Left forelimb (tissue), 1 donor: ENCODE measurements around the gene PLSCR2.
"Not testable (repeated sequence)": the region's sequence is repeated elsewhere in the genome, so short reads cannot be mapped to it uniquely, and the experiment has no call there.

ENCODE experiments used
- DNase-seq: peaks from one replicate; pipeline ENCODE4 v3.0.0-alpha.2; 2018; ENCODE audit warnings: low spot score

PLSCR2 gene

GRCh38 chr3:146485297-146485696 lies 15.9 kb upstream of the PLSCR2 start:
- DNase-seq, result no peak

DNA sequence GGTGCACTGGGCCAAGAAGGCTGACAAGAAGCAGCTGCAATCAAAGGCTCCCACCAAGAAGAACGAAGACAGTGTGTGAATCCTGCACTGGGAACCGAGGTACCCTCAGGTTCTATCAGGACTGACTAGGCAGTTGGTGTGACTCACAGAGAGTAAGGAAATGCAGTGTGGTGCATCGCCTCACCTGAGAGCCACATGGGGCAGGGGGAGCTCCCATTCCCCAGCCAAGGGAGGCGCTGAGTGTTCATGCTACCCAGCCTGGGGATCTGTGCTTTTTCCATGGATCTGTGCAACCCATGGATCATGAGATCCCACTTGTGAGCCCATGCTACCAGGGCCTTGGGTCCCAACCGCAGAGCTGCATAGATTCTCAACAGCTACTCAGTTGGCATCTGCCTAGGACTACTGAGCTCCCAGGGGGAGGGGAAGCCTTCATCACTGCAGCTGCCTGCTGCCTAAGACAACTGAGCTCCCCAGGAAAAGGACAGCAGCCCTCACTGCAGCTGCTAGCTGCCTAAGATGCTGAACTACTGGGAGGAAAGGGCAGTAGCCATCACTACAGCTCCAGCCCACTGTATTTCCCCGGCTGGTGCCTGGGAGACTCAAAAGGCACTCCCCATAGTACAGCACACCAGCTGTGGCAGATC lies 6.9 kb upstream of the PLSCR2 start:
- no peak for DNase-seq

GRCh38 chr3:146474976-146475375 lies 5.6 kb upstream of the PLSCR2 start:
- not testable (repeated sequence) for DNase-seq

GRCh38 chr3:146473726-146474125 lies 4.4 kb upstream of the PLSCR2 start:
- no peak for DNase-seq

DNA sequence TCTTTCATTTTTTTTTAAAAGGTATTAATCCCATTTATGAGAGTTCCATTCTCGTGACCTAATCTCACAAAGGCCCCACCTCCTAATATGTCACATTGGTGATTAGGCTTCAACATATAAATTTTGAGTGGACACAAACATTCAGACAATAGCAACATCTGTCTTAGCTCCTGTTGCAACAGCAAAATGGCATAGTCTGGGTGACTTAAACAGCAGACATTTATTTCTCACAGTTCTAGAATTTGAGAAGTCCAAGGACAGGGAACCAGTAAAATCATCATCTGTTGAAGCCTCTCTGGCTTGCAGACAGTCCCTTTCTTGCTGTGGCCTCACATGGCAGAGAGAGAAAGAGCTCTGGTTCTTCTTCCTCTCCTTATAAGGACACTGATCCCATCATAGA lies 3.2 kb upstream of the PLSCR2 start:
- DNase-seq, result no peak

- no peak for DNase-seq
Observed at GRCh38 chr3:146471012-146471411, 1.7 kb upstream of the PLSCR2 start.

DNA sequence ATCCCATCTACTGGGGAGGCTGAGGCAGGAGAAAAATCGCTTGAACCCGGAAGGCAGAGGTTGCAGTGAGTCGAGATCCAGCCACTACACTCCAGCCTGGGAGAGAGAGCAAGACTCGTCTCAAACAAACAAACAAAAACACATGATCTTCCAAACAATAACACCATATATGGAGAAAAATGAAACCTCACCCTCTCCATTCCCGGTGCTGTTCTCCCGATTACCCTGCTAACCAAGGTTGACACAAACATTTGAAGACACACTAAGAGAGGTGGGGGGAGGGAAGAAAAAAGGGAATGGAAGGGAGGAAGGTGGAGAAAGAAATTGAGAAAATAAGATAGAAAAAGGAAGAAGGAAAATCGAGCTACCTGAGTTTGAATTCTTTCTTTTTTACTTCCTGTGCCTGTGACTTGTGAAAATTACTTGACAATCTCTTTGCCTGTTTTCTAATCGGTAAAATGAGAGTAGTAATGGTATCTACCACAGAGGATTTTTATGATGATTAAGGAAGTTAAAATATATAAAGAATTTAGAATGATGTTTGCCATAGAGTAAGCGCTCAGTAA lies 1.1 kb upstream of the PLSCR2 start:
- no peak for DNase-seq

DNA sequence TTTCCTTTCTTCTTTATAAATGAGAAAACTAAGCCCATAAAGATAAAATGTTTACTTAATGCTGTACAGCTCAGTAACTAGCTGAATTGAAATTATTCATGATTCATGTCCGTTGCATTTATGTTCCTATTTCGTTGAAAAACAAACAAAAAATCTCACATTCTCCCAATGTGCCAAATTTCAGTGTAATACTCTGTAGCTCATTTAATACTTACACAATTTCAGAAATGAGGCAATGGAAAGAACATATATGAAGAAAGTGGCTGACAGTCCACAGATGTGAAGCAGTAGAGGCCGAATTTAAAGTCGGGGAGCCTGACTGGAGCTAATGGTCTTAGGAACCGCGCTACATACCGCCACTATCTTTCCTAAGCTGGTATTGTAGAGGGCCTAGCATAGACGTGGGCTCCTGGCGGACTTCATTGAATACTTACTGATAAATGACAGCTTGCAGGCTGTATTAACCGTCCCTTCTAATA lies 651 bp downstream of the PLSCR2 start:
- DNase-seq, result no peak

DNA sequence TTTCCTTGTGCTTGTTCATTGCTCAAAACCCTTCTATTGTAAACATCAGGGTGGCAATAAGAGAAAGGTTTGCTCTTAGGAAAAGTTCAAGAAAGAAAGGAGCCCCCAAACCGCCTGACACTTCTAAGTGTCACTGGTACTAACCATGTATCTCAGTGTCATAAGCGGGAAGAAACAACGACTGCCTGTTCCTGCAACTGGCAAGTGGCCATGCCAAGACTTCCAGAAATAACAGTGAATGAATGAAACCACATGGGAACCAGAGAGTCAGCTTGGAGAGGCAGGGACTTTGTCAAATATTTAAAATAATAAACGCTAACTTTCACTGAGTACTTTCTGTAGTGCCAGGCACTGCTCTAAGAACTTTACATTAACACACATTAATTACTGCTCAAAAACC lies 1.1 kb downstream of the PLSCR2 start:
- no peak for DNase-seq

DNA sequence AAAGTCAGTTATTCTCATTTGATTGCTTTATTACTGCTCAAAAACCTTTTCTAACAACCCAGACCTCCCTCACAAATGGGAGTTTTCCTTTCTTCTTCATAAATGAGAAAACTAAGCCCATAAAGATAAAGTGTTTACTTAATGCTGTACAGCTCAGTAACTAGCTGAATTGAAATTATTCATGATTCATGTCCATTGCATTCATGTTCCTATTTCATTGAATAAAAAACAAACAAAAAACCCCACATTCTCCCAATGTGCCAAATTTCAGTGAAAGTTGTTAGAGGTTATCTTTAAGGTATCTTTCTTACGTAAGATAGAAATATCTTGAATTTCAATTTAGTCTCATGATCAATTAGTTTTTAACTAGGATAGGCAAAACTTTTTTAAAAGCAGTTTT lies 2.8 kb downstream of the PLSCR2 start:
- DNase-seq, result no peak

DNA sequence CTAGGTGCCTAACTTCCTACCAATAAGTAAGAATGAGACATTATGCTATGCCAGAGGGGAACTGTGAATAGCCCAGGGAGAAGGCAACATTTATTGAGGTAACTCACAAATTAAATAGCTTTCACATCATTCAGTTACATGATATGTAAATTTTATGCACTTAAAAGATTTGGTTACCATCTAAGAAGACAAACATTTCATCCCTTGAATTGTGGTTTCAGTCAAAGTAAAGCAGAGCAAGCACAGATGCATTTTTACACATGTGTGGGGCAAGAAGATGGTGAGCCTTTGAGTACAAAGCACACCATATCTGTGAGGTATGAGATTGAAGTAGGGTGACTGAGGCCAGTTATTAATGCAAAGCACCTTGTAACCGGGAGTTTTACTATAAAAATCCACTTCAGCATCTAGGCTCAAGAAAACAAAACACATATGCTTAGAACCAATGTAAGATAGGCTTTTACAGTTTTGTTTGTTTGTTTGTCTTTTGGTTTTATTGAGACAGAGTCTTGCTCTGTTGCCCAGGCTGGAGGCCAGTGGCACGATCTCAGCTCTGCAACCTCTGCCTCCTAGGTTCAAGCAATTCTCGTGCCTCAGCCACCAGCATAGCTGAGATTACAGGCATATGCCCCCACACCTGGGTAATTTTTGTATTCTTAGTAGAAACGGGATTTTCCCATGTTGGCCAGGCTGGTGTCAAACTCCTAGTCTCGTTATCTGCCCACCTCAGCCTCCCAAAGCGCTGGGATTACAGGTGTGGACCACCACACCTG lies 3.5 kb downstream of the PLSCR2 start:
- DNase-seq, result no peak

- no peak for DNase-seq
Observed at GRCh38 chr3:146464783-146465182, 4.6 kb downstream of the PLSCR2 start.

GRCh38 chr3:146464005-146464595 lies 5.3 kb downstream of the PLSCR2 start:
- no peak for DNase-seq

DNA sequence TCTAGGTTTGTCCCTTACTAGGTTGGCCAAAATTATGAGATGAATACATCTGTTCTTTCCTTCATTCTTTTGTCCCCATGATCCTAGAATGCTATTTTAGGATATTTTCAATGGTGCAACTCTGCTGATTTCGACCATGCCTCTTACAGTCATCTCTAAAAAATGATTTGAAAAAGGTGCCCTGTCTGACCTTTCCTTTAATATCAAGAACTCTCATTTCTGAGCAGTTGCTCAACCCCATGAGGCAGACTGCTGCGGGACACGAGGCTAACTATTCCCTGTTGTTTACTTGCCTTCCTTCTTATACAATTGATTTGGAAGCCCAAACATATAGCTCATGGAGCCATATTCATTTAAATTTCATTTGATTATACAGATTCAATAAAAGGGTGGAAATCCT lies 14.6 kb downstream of the PLSCR2 start:
- no peak for DNase-seq

- DNase-seq, result no peak
Observed at GRCh38 chr3:146449613-146450012, 19.7 kb downstream of the PLSCR2 start.

DNA sequence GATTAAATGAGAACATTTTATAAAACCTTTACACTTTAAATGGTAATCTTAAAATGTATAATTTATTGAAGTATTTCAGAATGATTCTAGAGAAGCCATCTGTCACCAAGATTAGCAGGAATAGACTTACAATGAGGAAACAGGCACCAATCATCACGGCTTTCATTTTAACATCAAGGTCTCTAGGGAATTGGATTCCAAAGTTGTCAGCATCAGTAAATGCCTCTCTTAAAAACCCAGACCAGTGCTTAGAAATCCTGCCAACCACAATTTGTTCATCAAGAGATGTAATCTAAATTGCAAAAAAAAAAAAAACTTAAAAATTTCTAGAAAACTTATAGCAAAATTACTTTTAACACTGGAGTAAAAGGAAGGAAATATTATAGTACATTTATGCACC lies 20.3 kb downstream of the PLSCR2 start:
- DNase-seq, result no peak

DNA sequence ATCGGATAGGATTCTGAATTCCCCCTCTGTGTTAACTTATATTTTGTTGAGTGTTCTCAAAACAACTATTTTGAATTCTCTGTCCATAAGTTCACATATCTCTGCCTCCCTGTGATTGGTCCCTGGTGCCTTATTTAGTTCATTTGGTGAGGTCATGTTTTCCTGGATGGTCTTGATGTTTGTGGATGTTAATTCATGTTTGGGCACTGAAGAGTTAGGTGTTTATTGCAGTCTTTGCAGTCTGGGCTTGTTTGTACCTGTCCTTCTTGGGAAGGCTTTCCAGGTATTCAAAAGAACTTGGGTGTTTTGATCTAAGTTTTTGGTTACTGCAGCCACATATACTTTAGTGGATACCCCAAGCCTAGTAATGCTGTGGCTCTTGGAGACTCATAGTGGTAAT lies 23.3 kb downstream of the PLSCR2 start:
- DNase-seq, result no peak

- DNase-seq, result not testable (repeated sequence)
Observed at GRCh38 chr3:146440310-146440709, 29.1 kb downstream of the PLSCR2 start.

- no peak for DNase-seq
Observed at GRCh38 chr3:146432066-146432465, 37.3 kb downstream of the PLSCR2 start.

DNA sequence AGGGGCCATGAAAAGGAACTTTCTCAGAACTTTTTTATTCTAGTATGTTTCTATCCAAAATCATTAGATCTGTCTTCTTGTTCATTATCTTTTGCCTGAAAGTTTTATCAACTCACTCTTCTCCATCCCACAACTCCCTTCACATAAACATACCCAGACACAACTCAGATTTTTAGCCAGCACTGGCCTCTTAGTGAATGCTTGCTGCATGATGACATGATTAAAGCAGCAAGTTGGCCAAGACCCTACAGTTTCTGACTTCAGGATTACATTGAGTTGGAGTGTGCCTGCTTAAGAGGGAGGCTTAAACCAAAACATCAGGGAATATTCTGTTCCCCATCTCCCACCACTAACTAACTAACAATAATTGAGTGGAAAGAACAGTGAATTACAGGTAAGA lies 38.1 kb downstream of the PLSCR2 start:
- no peak for DNase-seq

DNA sequence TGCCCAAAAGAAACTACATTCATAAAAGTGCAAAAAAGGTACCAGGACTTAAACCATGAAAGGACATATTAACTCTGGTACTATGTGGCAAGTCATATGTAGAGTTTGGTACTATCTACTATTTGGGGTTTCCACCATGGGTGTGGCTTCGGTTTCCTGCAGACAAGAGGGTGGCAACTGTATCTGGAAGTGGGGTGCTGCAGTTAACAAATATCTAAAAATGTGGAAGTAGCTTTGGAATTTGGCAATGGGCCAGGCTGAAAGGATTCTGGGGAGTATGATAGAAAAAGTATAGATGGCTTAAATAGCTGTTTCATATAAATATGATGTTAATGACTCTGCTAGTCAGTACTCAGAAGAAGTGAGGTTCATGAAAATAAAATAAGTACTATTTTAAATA lies 44.0 kb downstream of the PLSCR2 start:
- DNase-seq, result no peak

DNA sequence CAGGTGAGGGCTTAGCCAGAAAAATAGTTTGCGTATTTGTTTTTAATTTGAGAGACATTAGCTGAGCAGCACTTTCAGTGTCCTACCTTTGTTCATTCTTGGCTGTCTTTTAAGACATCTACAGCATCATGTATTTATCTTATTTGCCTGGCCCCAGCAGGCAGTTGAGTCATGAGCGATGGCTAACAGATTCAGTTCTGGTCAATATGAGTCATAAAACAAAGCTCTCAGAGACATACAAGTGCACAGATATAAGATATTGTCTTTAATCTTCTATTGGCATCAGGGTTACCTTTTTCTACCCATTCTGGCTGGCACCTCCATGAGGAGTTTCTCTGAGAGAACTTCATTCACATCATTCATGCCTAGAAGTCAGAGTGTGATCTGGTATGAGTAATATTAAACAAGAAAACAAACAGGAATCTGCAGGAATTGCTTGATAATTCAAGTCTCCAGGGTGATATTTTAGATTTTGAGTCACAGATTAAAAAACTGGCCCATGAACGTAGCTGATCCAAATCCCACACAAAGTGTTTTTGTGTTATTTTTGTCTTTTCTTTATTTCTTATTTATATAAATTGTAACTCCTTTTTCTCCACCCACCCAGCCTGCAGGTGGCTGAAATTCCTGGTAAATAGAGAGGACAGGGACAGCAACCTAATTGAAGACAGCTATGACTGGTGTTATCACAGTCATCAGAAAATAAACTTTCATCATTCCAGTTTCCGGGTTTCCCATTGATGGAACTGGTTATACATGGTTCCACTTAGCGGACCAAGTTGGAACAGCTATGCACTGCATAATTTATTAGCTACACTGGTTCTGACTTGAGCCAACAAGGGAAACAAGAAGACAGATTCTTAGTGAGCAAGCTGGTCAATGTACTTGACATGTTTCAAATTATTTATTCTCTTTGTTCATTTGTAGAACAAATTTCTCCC lies 47.3 kb downstream of the PLSCR2 start:
- DNase-seq, result no peak
